ENCODE results near the gene ANXA11.

Gene ANXA11

GRCh38 chr10:80104066-80104926, 101.0 kb downstream of the ANXA11 start:
- peak; percentile 31 for DNase-seq (ENCODE audit: low spot score)
